Loucy (cell line): ENCODE data around the gene ZBTB37.

ENCODE experiments used
- H2AFZ ChIP-seq: fragments of 200-600 bp; sonication (generic); 2 replicates; pipeline ENCODE4 v1.6.0; 2016; ENCODE audit warnings: antibody characterized with exemption, mild to moderate bottlenecking, low read length, moderate library complexity
- H3F3A ChIP-seq: fragments of 200-600 bp; 2 replicates; pipeline ENCODE4 v1.6.0; 2016; ENCODE audit warnings: antibody characterized with exemption, low read depth, mild to moderate bottlenecking
- H3K27me3 ChIP-seq: fragments of 200-600 bp; sonication (generic); 2 replicates; pipeline ENCODE4 v1.6.1; 2014; ENCODE audit warnings: low read length, mild to moderate bottlenecking; ENCODE audit not compliant: insufficient read depth, poor library complexity, severe bottlenecking
- H3K36me3 ChIP-seq: fragments of 200-600 bp; sonication (generic); 2 replicates; pipeline ENCODE4 v1.6.1; 2016; ENCODE audit warnings: low read length; ENCODE audit not compliant: insufficient read depth
- H3K4me1 ChIP-seq: fragments of 200-600 bp; sonication (generic); 2 replicates; pipeline ENCODE4 v1.5.1; 2014; ENCODE audit warnings: low read length, mild to moderate bottlenecking; ENCODE audit not compliant: insufficient read depth, poor library complexity, severe bottlenecking
- H3K4me2 ChIP-seq: fragments of 200-600 bp; sonication (generic); 2 replicates; pipeline ENCODE4 v1.6.0; 2014; ENCODE audit warnings: antibody characterized with exemption, low read length, low read depth, mild to moderate bottlenecking; ENCODE audit not compliant: poor library complexity, severe bottlenecking
- H3K4me3 ChIP-seq: fragments of 200-600 bp; sonication (generic); 2 replicates; pipeline ENCODE4 v1.5.1; 2014; ENCODE audit warnings: low read length, mild to moderate bottlenecking, mixed read lengths; ENCODE audit not compliant: poor library complexity, severe bottlenecking
- H3K79me2 ChIP-seq: fragments of 200-600 bp; sonication (generic); 2 replicates; pipeline ENCODE4 v1.6.1; 2014; ENCODE audit warnings: low read length; ENCODE audit not compliant: insufficient read depth
- H3K9ac ChIP-seq: fragments of 200-600 bp; sonication (generic); 2 replicates; pipeline ENCODE4 v1.6.0; 2014; ENCODE audit warnings: mild to moderate bottlenecking, low read depth, low read length, moderate library complexity; ENCODE audit not compliant: poor library complexity, severe bottlenecking
- H3K9me2 ChIP-seq: fragments of 200-600 bp; sonication (generic); replicated peaks from 2 replicates; pipeline ENCODE4 v1.6.1; 2016; ENCODE audit warnings: low read depth, low read length, mixed read lengths
- H3K9me3 ChIP-seq: fragments of 200-600 bp; sonication (generic); 2 replicates; pipeline ENCODE4 v1.6.1; 2014; ENCODE audit warnings: mild to moderate bottlenecking, antibody characterized with exemption, low read length, low read depth; ENCODE audit not compliant: insufficient read depth
- H4K20me1 ChIP-seq: fragments of 200-600 bp; sonication (generic); 2 replicates; pipeline ENCODE4 v1.6.0; 2014; ENCODE audit warnings: antibody characterized with exemption, low read length, mild to moderate bottlenecking; ENCODE audit not compliant: insufficient read depth, poor library complexity, severe bottlenecking
- CTCF ChIP-seq: fragments of 200-600 bp; sonication (generic); conservative IDR thresholded peaks from 2 replicates; pipeline ENCODE4 v1.5.1; 2014; ENCODE audit warnings: mild to moderate bottlenecking, antibody characterized with exemption, low read length
- EZH2phosphoT487 ChIP-seq: fragments of 200-600 bp; IDR thresholded peaks from 2 replicates; pipeline ENCODE4 v1.6.1; 2018; ENCODE audit warnings: antibody characterized with exemption, mild to moderate bottlenecking, moderate library complexity, borderline replicate concordance

ZBTB37 gene

GRCh38 chr1:173916667-173917066, 48.5 kb downstream of the ZBTB37 start:
- Histone ChIP-seq H4K20me1 (no peaks in the 10 kb centered on the region), H2AFZ (no peak overlapping the region), H3K9me3 (no peaks in the 10 kb centered on the region), H3K4me1 (no peaks in the 10 kb centered on the region), H3K27me3 (no peaks in the 10 kb centered on the region), H3K4me3 (no peak overlapping the region), H3F3A (no peaks in the 10 kb centered on the region), H3K9me2 (no peaks in the 10 kb centered on the region), H3K79me2 (no peaks in the 10 kb centered on the region), H3K9ac (no peak overlapping the region), H3K4me2 (no peak overlapping the region), H3K36me3 (no peaks in the 10 kb centered on the region)
- no peak for TF ChIP-seq CTCF

GRCh38 chr1:173917149-173917548, 49.0 kb downstream of the ZBTB37 start, which contains the start of gene SERPINC1:
TSS of gene SERPINC1 (minus strand) at chr1:173917327. CDS start at chr1:173917259, 68 bp downstream.
- Histone ChIP-seq H3K4me1 (no peaks in the 10 kb centered on the region), H3K4me2 (no peak within 1 kb of the TSS), H3K9me2 (no peaks in the 10 kb centered on the region), H2AFZ (no peak within 1 kb of the TSS), H3K36me3 (no peaks in the 10 kb centered on the region), H3K79me2 (no peaks in the 10 kb centered on the region), H3K9ac (no peak within 1 kb of the TSS), H3K27me3 (no peaks in the 10 kb centered on the region), H3K9me3 (no peaks in the 10 kb centered on the region), H4K20me1 (no peaks in the 10 kb centered on the region), H3F3A (no peaks in the 10 kb centered on the region), H3K4me3 (no peak within 1 kb of the TSS)
- TF ChIP-seq EZH2phosphoT487 (no peak), CTCF (no peak)

- H4K20me1 ChIP-seq, result no peaks in the 10 kb centered on the region
- H3K9me2 ChIP-seq, result no peaks in the 10 kb centered on the region
- TF ChIP-seq EZH2phosphoT487 (no peak), CTCF (no peak)
- H3K4me3 ChIP-seq, result no peak overlapping the region
- H3K79me2 ChIP-seq, result no peaks in the 10 kb centered on the region
- no peaks in the 10 kb centered on the region for H3K27me3 ChIP-seq
- H2AFZ ChIP-seq, result no peak overlapping the region
- H3K36me3 ChIP-seq, result no peaks in the 10 kb centered on the region
- no peaks in the 10 kb centered on the region for H3F3A ChIP-seq
- H3K9me3 ChIP-seq, result no peaks in the 10 kb centered on the region
- no peak overlapping the region for H3K4me2 ChIP-seq
- H3K4me1 ChIP-seq, result no peaks in the 10 kb centered on the region
- no peak overlapping the region for H3K9ac ChIP-seq
Measured at GRCh38 chr1:173917635-173918493, 49.7 kb downstream of the ZBTB37 start.
